HG03066 (cell line): ENCODE results near the gene FGA.
A peak's percentile ranks its signal among the peaks of the same experiment; 100 is the strongest.

Source experiments
- ATAC-seq: cut with Tn5 transposase; IDR thresholded peaks from one replicate; pipeline ENCODE4 v1.9.1; 2021; ENCODE audit warnings: low read depth; ENCODE audit not compliant: unreplicated experiment

The FGA gene

DNA sequence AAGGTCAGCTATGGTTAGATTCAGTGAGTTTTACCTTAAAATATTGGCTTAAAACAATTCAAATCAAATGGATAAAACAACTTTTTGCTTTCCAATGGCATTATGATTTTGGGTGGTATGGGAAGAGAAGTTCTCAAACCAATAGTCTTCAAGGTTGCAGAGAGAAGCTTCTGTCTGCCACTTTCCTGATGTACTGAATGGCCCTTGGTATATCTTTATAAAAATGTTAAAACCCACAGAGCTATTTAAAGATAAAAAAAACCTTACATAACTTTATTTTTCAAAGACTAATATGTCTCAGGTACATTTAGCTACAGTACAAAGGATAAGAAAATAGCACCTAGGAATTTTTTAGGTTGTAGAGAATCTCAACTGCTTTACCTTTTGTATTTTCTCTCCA, 6.9 kb downstream of the FGA start:
- ATAC-seq, result no peak

GRCh38 chr4:154583230-154583629, 7.3 kb downstream of the FGA start:
- no peak for ATAC-seq

DNA sequence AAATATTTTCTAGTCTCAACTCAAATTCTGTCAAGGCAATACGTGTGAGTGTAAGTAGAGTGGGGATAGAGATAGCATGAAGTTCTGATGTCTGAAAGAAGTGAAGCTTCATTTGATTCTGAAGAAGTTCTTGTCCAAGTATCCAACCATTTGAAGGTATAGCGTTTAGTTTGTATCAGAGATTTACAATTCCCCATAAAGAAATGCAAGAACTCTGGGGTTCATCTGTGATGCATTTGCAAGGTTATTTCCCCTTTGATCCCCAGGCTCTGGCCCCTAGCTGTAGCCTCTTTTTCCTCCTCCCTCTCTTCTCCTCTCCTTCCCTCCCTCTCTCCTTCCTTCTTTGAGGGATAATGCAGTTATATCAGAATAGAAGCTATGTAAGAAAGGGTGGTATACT, 7.8 kb downstream of the FGA start:
- no peak for ATAC-seq

DNA sequence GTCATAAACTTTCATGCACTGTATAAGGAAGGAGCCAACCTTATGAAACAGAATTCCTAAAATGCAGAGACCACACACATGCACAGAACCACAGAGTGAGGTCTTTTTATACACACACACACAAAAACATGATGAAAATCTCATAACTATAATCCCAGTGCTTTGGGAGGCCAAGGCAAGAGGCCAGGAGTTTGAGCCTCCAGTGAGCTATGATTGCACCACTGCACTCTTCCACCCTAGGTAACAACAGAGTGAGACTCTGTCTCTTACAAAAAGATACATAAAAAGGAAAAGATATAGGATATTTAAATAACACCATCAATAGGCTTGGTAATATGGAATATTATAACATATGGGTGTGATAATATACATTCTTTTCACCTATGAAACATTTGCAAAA, 10.6 kb downstream of the FGA start:
- ATAC-seq, result no peak

DNA sequence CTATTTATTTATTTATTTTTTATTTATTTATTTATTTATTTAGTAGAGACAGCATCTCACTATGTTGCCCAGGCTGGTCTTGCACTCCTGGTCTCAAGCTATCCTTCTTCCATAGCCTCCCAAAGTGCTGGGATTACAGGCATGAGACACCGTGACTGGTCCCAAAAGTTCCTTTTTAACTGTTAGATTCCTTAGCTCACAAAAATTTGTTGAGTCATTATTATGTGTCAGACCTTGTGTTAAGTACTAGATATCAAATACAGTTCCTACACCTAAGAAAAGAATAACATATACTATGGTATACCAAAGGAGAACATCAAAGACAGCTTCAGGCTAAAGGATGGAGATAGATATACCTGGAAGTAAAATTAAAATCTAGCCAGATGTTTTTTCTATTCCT, 11.6 kb downstream of the FGA start:
- ATAC-seq, result no peak

DNA sequence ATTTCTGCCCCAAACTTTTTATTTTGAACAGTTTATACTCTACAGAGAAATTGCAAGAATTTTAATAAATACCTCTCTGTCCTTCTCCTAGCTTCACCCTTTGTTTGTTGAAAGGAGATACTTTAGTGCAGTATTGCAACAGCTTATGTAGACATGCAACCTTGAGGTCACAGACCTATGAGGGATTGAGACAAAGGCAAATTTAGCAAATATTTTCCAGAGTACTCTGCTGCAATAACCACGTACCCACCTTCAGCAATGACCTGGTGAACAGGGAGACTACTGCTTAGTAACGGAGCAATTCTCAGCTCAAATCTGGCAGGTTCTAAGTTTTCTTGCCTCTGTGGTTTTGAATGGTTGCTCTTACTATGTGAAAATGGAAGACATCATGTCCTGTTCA, 13.2 kb downstream of the FGA start:
- ATAC-seq, result no peak

DNA sequence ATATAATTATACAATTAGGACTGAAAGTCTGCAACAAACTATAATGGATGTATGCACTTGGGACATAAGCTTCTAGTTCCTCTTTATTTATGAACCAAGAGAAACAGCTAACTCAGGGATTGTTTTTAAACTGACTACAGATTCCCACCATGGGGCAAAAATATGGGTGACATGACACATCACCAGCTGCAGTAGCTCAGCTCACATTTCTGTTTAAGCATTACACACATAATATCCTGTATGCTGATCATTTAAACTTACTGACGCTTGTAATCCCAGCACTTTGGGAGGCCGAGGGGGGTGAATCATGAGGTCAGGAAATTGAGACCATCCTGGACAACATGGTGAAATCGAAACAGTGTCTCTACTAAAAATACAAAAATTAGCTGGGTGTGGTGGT, 16.2 kb downstream of the FGA start:
- ATAC-seq, result no peak

GRCh38 chr4:154573190-154573870, 17.2 kb downstream of the FGA start:
- ATAC-seq, result no peak

GRCh38 chr4:154569584-154569983, 21.0 kb downstream of the FGA start:
- ATAC-seq, result no peak

- ATAC-seq, result no peak
Measured at GRCh38 chr4:154569028-154569427, 21.5 kb downstream of the FGA start.

DNA sequence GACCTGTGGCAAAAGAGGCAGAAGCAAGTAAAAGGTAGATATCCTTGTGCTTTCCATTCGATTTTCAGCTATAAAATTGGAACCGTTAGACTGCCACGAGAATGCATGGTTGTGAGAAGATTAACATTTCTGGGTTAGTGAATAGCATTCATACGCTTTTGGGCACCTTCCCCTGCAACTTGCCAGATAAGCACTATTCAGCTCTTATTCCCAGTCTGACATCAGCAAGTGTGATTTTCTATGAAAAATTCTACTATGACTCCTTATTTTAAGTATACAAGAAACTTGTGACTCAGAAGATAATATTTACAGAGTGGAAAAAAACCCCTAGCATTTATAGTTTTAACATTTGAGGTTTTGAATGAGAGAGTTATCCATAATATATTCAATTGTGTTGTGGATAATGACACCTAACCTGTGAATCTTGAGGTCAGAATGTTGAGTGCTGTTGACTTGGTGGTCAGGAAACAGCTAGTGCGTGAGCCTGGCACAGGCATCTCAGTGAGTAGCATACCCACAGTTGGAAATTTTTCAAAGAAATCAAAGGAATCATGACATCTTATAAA, 23.8 kb downstream of the FGA start:
- no peak for ATAC-seq

DNA sequence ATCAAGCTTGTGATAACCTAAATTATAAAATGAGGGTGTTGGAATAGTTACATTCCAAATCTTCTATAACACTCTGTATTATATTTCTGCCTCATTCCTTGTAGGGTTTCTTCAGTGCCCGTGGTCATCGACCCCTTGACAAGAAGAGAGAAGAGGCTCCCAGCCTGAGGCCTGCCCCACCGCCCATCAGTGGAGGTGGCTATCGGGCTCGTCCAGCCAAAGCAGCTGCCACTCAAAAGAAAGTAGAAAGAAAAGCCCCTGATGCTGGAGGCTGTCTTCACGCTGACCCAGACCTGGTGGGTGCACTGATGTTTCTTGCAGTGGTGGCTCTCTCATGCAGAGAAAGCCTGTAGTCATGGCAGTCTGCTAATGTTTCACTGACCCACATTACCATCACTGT, 24.8 kb downstream of the FGA start:
- ATAC-seq, result no peak

DNA sequence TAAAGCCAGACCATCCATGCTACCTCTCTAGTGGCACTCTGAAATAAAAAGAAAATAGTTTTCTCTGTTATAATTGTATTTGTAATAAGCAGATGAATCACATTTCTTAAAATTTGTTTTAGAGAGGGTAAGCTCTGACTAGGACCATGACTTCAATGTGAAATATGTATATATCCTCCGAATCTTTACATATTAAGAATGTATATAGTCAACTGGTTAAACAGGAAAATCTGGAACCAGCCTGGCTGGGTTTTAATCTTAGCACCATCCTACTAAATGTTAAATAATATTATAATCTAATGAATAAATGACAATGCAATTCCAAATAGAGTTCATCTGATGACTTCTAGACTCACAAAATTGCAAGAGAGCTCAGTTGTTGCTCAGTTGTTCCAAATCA, 26.2 kb downstream of the FGA start:
- no peak for ATAC-seq

- no peak for ATAC-seq
Measured at GRCh38 chr4:154562697-154563254, 27.8 kb downstream of the FGA start, which contains the start of gene FGB. FGB (plus strand) TSS chr4:154563011; CDS start chr4:154563019, 8 bp downstream.

- no peak for ATAC-seq
Measured at GRCh38 chr4:154560824-154561231, 29.7 kb downstream of the FGA start.

DNA sequence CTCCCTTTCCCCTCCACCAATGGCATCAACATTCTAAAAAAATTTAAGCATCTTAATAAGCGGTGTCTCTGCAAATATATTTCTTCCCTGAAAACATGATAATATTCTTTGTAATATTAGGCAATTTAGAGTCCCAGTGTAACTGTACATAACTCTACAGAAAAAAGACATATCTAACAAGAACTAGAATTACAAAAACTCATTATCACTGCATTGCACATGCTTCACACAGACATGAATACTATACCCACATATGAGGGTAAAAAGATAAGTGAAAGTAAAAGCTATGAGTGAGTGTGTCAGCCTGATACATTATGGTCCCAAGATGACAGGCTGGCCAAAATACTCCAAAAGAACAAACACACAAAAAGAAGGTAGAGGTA, 30.1 kb downstream of the FGA start:
- ATAC-seq, result no peak

DNA sequence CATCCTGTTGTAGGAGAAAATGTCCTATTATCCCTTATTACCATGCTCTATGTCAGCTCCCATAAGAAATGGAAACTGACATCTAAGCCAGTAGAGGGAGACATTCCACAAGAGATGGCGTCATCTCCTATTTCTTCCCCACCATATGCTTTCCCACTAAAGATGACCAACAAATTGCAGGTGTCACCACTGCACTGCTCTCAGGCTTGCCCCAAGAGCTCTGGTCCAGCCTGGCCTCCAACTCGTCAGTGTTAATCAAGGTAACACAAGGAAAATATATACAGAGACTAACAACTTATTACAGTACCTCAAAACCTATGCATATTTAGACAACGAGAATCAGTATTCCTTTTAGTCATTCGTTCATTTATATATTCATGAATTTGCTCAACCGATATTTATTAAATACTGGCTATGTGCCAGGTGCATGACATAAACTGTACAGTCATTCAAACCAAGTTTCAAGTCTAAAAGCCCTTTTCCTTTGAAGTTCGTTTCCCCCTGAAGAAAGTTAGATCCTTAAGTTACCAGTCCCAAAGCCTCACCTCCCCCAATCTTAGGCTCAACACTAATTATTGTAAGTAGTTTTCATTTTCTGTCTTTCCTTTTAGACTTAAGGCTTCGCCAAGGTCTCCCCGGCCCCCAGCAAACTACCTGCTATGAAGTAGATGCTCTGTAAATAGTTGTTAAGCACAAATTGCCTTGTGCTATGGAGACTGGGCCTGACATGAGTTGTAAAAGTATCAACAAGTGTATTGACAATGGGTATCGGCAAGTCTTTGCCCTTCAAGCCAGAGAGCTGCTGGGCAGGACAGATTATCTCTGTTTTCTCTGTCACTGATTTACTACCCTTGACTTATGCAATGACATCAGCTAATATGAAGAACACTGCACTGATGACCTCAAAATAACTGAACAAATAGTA, 30.8 kb downstream of the FGA start:
- peak; percentile 70 for ATAC-seq

DNA sequence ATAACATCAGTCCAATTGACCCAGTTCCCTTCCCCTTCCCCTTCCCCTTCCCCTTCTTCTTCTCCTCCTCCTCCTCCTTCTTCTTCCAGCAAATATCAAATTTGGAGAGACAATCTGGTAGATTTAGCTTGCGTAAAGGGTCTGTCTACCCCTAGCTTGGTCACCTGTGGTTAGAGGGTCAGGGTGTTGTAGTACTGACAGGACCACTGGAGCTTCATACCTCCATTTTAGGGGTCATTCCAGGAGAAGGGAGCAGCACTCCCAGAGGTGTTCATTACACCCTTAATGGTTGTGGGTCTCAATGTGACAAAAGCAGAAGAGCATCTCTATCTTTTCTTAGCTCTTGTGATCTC, 31.4 kb downstream of the FGA start:
- peak; percentile 20 for ATAC-seq

- peak; percentile 48 for ATAC-seq
Measured at GRCh38 chr4:154551872-154552686, 38.5 kb downstream of the FGA start.
